IPS-20b (cell line): ENCODE data around the gene UNC13D.

Experiments used
- H3K27ac ChIP-seq: one replicate; pipeline ENCODE4 v1.5.1; 2013; ENCODE audit warnings: low read length
- H3K27me3 ChIP-seq: 2 replicates; pipeline ENCODE4 v1.6.1; 2013; ENCODE audit warnings: mild to moderate bottlenecking, low read length, inconsistent platforms; ENCODE audit not compliant: insufficient read depth
- H3K36me3 ChIP-seq: 2 replicates; pipeline ENCODE4 v1.6.1; 2013; ENCODE audit warnings: low read depth, mild to moderate bottlenecking, inconsistent platforms, low read length, moderate library complexity; ENCODE audit not compliant: insufficient read depth
- H3K4me1 ChIP-seq: 2 replicates; pipeline ENCODE4 v1.6.1; 2013; ENCODE audit warnings: mild to moderate bottlenecking, control low read depth, inconsistent platforms, low read length, moderate library complexity; ENCODE audit not compliant: insufficient read depth
- H3K4me3 ChIP-seq: 2 replicates; pipeline ENCODE4 v1.5.1; 2013; ENCODE audit warnings: mild to moderate bottlenecking, low read length, inconsistent platforms
- H3K9ac ChIP-seq: 2 replicates; pipeline ENCODE4 v1.6.1; 2013; ENCODE audit warnings: low read depth, mild to moderate bottlenecking, inconsistent platforms, low read length, moderate library complexity
- H3K9me3 ChIP-seq: 2 replicates; pipeline ENCODE4 v1.6.1; 2013; ENCODE audit warnings: mild to moderate bottlenecking, low read depth, low read length, inconsistent platforms; ENCODE audit not compliant: insufficient read depth

UNC13D gene

GRCh38 chr17:75828076-75828400 lies 16.2 kb downstream of the UNC13D start:
- H3K36me3 ChIP-seq = peaks cover 16% of the 10 kb centered on the region
- H3K27ac ChIP-seq = peak overlapping the region; percentile 5
- no peaks in the 10 kb centered on the region for H3K27me3 ChIP-seq
- H3K9me3 ChIP-seq = no peaks in the 10 kb centered on the region
- H3K4me1 ChIP-seq = peaks cover 23% of the 10 kb centered on the region; the same call in 1 of the 2 replicates
- peak overlapping the region; percentile 58; the same call in 1 of the 2 replicates for H3K9ac ChIP-seq
- H3K4me3 ChIP-seq = peak overlapping the region; percentile 56; the same call in 1 of the 2 replicates

DNA sequence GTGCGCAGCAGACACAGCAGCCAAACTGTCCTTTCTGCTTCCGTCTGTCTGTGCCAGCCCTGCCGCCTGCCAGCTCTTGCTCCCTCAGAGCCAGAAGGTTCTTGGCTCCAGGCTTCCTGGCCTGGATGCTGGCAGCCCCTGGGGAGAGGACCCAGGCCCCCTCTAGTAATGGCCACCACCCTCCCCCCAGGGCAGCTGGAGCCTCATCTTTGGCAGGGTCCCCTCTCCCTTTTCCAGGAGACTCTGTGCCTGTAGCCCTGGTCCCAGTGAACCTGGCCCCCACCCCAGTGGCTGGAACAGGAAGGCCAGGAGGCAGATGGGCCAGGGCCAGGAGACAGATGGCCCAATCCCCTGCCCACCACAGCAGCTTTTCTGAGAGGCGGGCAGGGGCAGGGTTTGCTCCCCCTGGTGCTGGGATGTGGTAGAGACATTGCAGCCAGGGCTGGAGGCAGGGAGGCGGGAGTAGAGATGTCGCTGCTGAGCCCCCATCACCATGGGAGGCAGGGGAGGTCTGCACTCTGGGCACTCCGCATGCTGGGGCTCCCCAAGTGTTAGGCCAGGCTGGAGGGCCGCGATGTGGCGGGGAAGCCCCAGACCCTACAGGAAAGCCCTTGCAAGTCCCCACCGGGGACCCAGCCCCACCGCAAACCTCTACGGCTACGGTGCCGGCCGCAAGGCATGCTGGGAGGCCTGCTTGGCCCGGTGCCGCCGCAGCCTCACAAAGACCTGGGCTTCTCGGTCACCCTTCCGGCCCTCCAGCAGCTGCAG lies 16.7 kb downstream of the UNC13D start:
- H3K27me3 ChIP-seq = no peaks in the 10 kb centered on the region
- peak overlapping the region; percentile 58; the same call in 1 of the 2 replicates for H3K9ac ChIP-seq
- peaks cover 20% of the 10 kb centered on the region for H3K36me3 ChIP-seq
- peak overlapping the region; percentile 5 for H3K27ac ChIP-seq
- H3K4me1 ChIP-seq = peaks cover 19% of the 10 kb centered on the region; the same call in 1 of the 2 replicates
- peak overlapping the region; percentile 56 for H3K4me3 ChIP-seq
- H3K9me3 ChIP-seq = no peaks in the 10 kb centered on the region

DNA sequence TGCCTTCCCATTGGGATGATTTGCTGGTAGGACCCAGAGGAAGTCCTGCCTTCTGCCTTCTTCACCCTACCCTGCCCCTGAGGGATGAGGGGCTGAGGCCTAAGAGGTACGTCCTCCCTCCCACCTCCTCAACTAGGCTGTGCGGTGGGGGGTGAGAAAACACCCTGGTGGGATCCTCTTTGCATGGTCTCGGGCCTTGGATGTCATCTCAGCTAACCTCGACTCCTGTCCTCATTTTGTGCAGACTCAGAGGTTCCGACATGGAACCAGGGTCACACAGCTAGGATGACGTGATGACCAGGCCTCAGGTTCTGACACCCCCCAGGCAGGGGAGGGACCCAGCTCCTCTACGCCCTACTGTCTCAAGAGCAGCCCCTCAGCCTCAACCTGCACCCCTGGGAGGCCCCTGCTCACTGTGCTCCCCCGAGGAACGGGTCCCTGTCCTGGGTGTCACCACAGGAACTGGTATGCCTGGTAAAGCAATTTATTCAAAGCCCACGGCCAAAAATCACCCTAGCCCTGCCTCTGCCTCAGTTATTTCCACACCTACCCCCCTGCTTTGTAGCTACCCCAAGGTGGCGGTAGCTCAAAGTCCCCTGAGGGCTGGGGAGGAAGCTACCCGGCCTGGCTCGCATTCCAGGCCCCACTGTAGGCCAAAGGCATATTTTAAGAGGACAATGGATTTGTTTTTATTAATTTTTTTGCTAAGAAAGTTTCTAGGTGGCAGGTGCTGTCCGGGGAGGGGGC lies 17.5 kb downstream of the UNC13D start:
- Histone ChIP-seq H3K9ac (no peak overlapping the region; the same call in 1 of the 2 replicates), H3K4me3 (no peak overlapping the region), H3K36me3 (peaks cover 27% of the 10 kb centered on the region), H3K27ac (no peak overlapping the region), H3K4me1 (peaks cover 14% of the 10 kb centered on the region; the same call in 1 of the 2 replicates), H3K9me3 (no peaks in the 10 kb centered on the region), H3K27me3 (no peaks in the 10 kb centered on the region)

DNA sequence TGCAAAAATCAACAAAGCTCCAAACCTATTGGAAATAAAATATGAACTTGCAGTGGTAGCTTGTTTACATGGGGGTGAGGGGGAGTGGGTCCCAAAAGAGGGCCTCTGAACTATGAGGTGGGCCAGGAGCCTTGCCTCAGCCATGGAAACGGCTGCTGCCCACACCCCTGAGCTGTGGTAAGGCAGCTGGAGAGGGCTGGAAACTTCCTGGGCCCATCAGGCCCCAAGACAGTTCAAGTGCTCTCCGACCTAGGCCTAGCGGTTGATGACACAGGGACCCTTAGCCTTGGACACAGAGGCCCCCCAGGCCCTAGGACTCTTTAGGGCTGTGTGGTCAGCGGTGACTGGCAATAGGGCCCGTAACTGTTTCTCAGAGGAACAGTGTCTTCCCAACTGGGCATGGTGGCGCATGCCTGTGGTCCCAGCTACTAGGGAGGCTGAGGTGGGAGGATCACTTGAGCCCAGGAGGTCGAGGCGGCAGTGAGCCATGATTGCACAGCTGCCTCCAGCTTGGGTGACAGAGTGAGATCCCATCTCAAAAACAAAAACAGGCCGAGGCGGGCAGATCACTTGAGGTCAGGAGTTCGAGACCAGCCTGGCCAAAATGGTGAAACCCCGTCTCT lies 18.3 kb downstream of the UNC13D start:
- Histone ChIP-seq H3K4me3 (no peak overlapping the region), H3K4me1 (peaks cover 11% of the 10 kb centered on the region; the same call in 1 of the 2 replicates), H3K9me3 (no peaks in the 10 kb centered on the region), H3K36me3 (peaks cover 35% of the 10 kb centered on the region), H3K9ac (no peak overlapping the region), H3K27ac (no peak overlapping the region), H3K27me3 (no peaks in the 10 kb centered on the region)

GRCh38 chr17:75825149-75825552 lies 19.1 kb downstream of the UNC13D start:
- Histone ChIP-seq H3K9me3 (no peaks in the 10 kb centered on the region), H3K27ac (no peak overlapping the region), H3K9ac (no peak overlapping the region), H3K27me3 (no peaks in the 10 kb centered on the region), H3K4me1 (peaks cover 4% of the 10 kb centered on the region; the same call in 1 of the 2 replicates), H3K36me3 (peaks cover 43% of the 10 kb centered on the region), H3K4me3 (no peak overlapping the region)

DNA sequence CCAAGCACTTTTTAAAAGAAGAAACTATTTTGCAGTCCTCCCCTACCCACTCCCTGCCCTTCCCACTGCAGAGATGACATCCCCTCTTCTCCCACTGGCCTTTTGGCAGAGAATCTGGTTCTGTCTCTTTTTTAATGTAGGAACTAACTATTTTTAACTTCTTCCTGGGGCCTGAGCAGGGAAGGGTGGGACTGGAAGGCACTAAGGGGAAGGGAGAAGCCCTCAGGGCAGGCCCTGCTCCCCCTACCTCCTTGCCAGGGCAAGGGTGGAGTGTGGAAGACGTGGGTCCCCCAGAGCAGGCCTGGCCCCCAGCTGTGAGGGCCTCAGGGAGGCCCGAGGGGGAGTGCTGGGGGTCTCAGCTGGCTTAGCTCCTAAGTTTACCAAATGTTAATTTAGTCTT lies 19.5 kb downstream of the UNC13D start:
- Histone ChIP-seq H3K9ac (no peak overlapping the region), H3K4me3 (no peak overlapping the region), H3K36me3 (peaks cover 47% of the 10 kb centered on the region)

DNA sequence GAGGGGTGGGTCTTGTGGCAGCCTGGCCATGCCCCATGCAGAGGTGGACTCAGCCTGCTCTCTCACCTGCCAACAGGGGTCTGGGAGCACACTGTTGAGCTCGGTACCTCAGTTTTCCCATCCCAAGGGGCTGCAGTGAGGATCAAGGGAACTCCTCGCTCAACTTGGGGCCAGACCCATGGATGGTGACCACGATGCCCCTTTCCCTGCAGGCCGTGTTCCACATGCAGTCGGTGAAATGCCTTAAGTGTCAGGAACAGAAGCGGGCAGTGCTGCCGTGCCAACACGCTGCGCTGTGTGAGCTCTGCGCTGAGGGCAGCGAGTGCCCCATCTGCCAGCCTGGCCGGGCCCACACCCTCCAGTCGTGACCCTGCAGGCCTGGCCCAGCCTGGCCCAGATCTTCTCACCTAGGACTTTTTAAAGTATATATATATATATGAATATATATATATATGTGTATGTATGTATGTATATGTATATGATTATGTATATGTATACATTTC lies 20.1 kb downstream of the UNC13D start:
- H3K36me3 ChIP-seq = peaks cover 53% of the 10 kb centered on the region
- H3K4me1 ChIP-seq = peaks cover 4% of the 10 kb centered on the region; the same call in 1 of the 2 replicates
- no peak overlapping the region for H3K27ac ChIP-seq
- no peaks in the 10 kb centered on the region for H3K9me3 ChIP-seq
- H3K27me3 ChIP-seq = no peaks in the 10 kb centered on the region
- no peak overlapping the region for H3K9ac ChIP-seq
- no peak overlapping the region for H3K4me3 ChIP-seq

More for the DNA sequence above, 19.5 kb downstream of the UNC13D start:
- Histone ChIP-seq H3K4me1 (peaks cover 4% of the 10 kb centered on the region; the same call in 1 of the 2 replicates), H3K9me3 (no peaks in the 10 kb centered on the region), H3K27ac (no peak overlapping the region), H3K27me3 (no peaks in the 10 kb centered on the region)

DNA sequence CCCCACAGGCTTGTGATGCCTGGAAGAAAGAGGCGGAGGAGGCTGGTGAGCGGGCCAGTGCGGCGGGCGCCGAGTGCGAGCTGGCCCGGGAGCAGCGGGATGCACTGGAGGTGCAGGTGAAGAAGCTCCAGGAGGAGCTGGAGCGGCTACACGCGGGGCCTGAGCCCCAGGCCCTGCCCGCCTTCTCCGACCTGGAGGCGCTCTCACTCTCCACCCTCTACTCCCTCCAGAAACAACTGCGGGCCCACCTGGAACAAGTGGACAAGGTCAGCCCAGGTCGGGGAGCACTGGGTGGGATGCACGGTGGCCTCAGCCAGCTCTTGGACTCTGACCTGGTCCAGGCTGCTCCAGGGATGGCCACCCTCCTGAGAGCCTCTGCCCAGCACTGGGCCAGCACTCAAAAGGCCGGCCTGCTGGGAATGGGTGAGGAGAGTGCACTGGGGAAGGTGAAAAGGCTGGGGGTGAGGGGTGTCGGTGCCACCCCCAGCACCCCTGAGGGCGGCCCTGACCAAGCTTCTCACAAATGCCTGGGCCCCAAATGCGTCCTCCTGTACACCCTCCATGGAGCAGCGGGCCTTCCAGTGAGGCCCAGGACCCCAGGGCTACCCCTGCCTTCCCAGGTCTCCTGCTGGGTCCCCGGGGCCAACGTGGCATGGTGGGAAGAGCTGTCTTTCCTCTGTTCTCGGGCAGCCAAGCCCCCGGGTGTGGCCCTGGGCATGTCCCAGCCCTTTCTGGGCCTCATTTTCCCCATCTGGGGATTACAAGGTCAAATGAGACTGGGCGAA lies 20.8 kb downstream of the UNC13D start:
- Histone ChIP-seq H3K27ac (no peak overlapping the region), H3K4me3 (no peak overlapping the region), H3K4me1 (peaks cover 4% of the 10 kb centered on the region; the same call in 1 of the 2 replicates), H3K9ac (no peak overlapping the region), H3K27me3 (no peaks in the 10 kb centered on the region), H3K9me3 (no peaks in the 10 kb centered on the region), H3K36me3 (peaks cover 60% of the 10 kb centered on the region)

DNA sequence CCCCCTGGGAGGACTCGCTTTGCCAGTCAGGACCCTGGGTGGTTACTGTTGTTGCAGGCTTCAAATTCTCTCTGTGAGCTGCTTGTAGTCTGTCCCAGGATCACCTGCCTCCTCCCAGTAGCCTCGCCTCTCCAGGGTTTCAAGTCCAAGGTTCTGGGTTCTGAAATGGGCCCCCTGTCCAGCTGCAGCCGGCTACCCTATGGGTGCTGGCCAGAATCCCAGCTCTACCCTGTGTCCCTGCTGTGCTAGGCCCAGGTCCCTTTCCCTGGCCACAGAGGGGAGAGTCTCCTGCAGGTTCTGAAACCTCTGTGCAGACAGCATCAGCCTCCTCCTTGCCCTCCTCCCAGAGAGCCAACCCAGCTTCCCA lies 21.4 kb downstream of the UNC13D start:
- Histone ChIP-seq H3K27me3 (no peaks in the 10 kb centered on the region), H3K9ac (no peak overlapping the region), H3K4me1 (no peaks in the 10 kb centered on the region), H3K27ac (no peak overlapping the region), H3K36me3 (peaks cover 66% of the 10 kb centered on the region), H3K4me3 (no peak overlapping the region), H3K9me3 (no peaks in the 10 kb centered on the region)

GRCh38 chr17:75822119-75822799 lies 21.9 kb downstream of the UNC13D start:
- no peaks in the 10 kb centered on the region for H3K27me3 ChIP-seq
- no peaks in the 10 kb centered on the region for H3K4me1 ChIP-seq
- H3K27ac ChIP-seq = no peak overlapping the region
- H3K9me3 ChIP-seq = no peaks in the 10 kb centered on the region
- H3K36me3 ChIP-seq = peaks cover 71% of the 10 kb centered on the region
- no peak overlapping the region for H3K9ac ChIP-seq
- H3K4me3 ChIP-seq = no peak overlapping the region
